ENCODE results near the gene ROBO2. TPM values are rescaled to one million over a fixed set of nuclear protein-coding genes. Genes with fewer than 3 reads are reported as not detected.

Gene ROBO2
- total RNA-seq, 1 donor from 2014 or later = 0.20 TPM

GRCh38 chr3:77186319-77186718 lies 146.4 kb downstream of the ROBO2 start:
- DNase-seq (ENCODE audit: low spot score) (no peak), ATAC-seq (no peak)

- DNase-seq (ENCODE audit: low spot score) (no peak), ATAC-seq (no peak)
Measured at GRCh38 chr3:77186728-77187127, 146.8 kb downstream of the ROBO2 start.

GRCh38 chr3:77188210-77188609 lies 148.3 kb downstream of the ROBO2 start:
- ATAC-seq (no peak), DNase-seq (ENCODE audit: low spot score) (no peak)

GRCh38 chr3:77189258-77189657 lies 149.4 kb downstream of the ROBO2 start:
- DNase-seq (ENCODE audit: low spot score) (no peak), ATAC-seq (no peak)

GRCh38 chr3:77189684-77190083 lies 149.8 kb downstream of the ROBO2 start:
- ATAC-seq (no peak), DNase-seq (ENCODE audit: low spot score) (no peak)

GRCh38 chr3:77190374-77190773 lies 150.5 kb downstream of the ROBO2 start:
- DNase-seq (ENCODE audit: low spot score) (no peak), ATAC-seq (no peak)

- no peak for ATAC-seq
Measured at GRCh38 chr3:77191014-77191413, 151.1 kb downstream of the ROBO2 start.

GRCh38 chr3:77191640-77192039 lies 151.7 kb downstream of the ROBO2 start:
- no peak for ATAC-seq
- DNase-seq (ENCODE audit: low spot score) = no peak

More at GRCh38 chr3:77191014-77191413, 151.1 kb downstream of the ROBO2 start:
- DNase-seq (ENCODE audit: low spot score) = no peak

GRCh38 chr3:77195766-77196545 lies 156.1 kb downstream of the ROBO2 start:
- DNase-seq (ENCODE audit: low spot score) (no peak), ATAC-seq (no peak)

- DNase-seq (ENCODE audit: low spot score) (no peak), ATAC-seq (no peak)
Measured at GRCh38 chr3:77197408-77197807, 157.5 kb downstream of the ROBO2 start.

- ATAC-seq (no peak), DNase-seq (ENCODE audit: low spot score) (no peak)
Measured at GRCh38 chr3:77203851-77204250, 164.0 kb downstream of the ROBO2 start.

- ATAC-seq (no peak), DNase-seq (ENCODE audit: low spot score) (no peak)
Measured at GRCh38 chr3:77204788-77205187, 164.9 kb downstream of the ROBO2 start.

- DNase-seq (ENCODE audit: low spot score) (no peak), ATAC-seq (no peak)
Measured at GRCh38 chr3:77207753-77208152, 167.9 kb downstream of the ROBO2 start.

- no peak for DNase-seq (ENCODE audit: low spot score)
- ATAC-seq = no peak
Measured at GRCh38 chr3:77222701-77223100, 182.8 kb downstream of the ROBO2 start.

GRCh38 chr3:77227567-77227966 lies 187.7 kb downstream of the ROBO2 start:
- ATAC-seq = no peak
- no peak for DNase-seq (ENCODE audit: low spot score)

GRCh38 chr3:77232557-77232956 lies 192.7 kb downstream of the ROBO2 start:
- ATAC-seq (no peak), DNase-seq (ENCODE audit: low spot score) (no peak)

- DNase-seq (ENCODE audit: low spot score) = no peak
- ATAC-seq = no peak
Measured at GRCh38 chr3:77234004-77234403, 194.1 kb downstream of the ROBO2 start.

GRCh38 chr3:77236118-77236517 lies 196.2 kb downstream of the ROBO2 start:
- ATAC-seq (peak; percentile 66), DNase-seq (ENCODE audit: low spot score) (no peak)

- no peak for ATAC-seq
- no peak for DNase-seq (ENCODE audit: low spot score)
Measured at GRCh38 chr3:77240072-77240650, 200.3 kb downstream of the ROBO2 start.

GRCh38 chr3:77242371-77242770 lies 202.5 kb downstream of the ROBO2 start:
- no peak for DNase-seq (ENCODE audit: low spot score)
- ATAC-seq = no peak

- ATAC-seq = no peak
- no peak for DNase-seq (ENCODE audit: low spot score)
Measured at GRCh38 chr3:77244981-77245380, 205.1 kb downstream of the ROBO2 start.

- DNase-seq (ENCODE audit: low spot score) = no peak
- no peak for ATAC-seq
Measured at GRCh38 chr3:77247061-77247460, 207.2 kb downstream of the ROBO2 start.

GRCh38 chr3:77247817-77248216 lies 207.9 kb downstream of the ROBO2 start:
- no peak for DNase-seq (ENCODE audit: low spot score)
- no peak for ATAC-seq

Measured in left lobe of liver (tissue), 2 donors.